ENCODE results near the gene BORA.
"Not testable (repeated sequence)": the region's sequence is repeated elsewhere in the genome, so short reads cannot be mapped to it uniquely, and the experiment has no call there.

The BORA gene

DNA sequence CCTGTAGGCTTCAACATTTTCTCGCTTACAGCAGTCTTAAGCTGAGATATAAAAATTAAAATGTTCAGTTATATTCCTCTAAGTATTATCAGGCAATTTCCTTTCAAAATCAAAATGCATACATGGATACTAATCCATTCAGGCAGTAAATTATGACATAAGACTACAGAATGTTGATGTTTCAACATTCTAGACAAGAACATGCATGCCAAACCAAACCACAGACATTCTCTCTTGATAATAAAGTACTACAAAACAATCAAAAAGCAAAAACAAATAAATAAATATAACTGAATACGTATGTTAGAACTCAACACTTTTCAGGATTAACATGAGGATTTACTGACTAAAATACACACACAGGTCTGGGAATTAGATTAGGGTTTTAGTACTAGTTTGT, 46.3 kb downstream of the BORA start:
- no peak for FAIRE-seq

DNA sequence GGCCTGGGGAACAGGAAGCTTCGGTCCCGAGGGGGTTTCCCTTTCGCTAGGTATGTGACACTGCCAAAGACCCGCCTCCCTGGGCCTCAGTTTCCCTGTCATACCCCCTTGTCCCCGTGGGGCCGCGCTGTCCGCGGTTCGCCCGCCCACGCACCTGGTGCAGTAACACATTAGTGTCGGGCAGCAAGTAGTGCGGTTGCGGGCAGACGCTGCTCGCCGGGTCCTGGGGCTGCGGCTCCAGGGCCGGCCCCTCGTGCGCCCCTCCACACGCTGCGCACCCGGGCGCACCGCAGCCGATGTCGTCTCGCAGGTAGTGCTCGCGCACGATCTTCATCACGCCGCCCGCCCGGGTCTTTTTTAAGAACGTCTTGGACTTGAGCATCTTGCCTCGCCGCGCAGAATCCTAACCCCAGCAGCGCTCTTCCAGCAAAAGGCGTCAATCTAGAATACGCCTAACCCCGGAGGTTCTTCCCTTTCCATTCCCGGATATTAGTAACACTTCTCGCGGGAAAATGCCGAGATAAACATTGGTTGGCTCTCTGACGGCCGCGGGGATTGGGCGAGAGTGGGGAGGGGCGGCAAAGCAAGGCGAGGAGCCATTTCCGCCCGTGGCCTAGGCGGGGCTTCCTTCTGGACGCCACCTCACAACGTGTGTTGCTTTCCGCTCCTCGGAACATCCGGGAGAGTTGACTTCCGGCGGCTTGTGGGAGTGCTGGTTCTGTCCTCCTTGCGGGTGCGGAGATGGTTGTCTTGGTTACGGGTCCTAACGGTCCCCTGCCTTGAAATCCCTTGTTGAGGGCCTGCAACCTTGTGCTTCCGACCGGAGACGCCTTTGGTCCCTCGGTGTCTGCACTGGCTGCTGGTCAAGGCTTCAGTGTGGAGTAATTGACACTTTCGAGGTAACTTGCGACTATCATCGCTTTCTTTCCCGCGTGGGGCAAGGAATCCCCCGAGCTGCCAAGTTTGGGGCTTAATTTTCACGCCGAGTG, 54.0 kb downstream of the BORA start, which contains the start of the genes DIS3 and PIBF1:
TSS of gene DIS3 (minus strand) at position 450 of the 989 bp plus-strand sequence. CDS start at position 382, 68 bp downstream.
TSS of gene PIBF1 (plus strand) at position 683 of the 989 bp plus-strand sequence. CDS start 1,337 bp downstream, outside the sequence.
- FAIRE-seq = peak; percentile 99

- FAIRE-seq = no peak
Observed at GRCh38 chr13:72782717-72783116, 55.0 kb downstream of the BORA start.

GRCh38 chr13:72784679-72785078, 57.0 kb downstream of the BORA start:
- not testable (repeated sequence) for FAIRE-seq

GRCh38 chr13:72788831-72789230, 61.1 kb downstream of the BORA start:
- no peak for FAIRE-seq

- FAIRE-seq = no peak
Observed at GRCh38 chr13:72792640-72793039, 64.9 kb downstream of the BORA start.

DNA sequence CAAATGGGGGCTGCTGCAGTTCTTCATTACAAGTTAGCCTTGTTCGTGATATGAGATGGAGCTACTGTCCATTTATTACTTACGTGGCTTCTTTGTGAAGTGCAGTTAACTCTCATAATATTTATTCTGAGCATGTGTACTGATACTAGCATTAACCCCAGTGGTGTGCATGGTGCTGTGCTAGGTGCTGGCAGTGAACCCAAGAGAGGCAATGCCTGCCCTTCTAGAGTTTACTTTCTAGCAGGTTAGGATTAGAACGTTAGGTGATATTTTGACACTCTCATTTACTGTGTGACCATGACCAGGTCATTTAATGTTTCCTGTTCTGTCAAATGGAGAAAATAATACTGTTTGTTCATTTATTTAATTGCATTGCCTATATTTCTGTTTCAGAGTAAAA, 71.1 kb downstream of the BORA start:
- FAIRE-seq = no peak

- no peak for FAIRE-seq
Observed at GRCh38 chr13:72804301-72804700, 76.6 kb downstream of the BORA start.
